K562 (cell line): ENCODE data around the gene FARP2. TPM values are rescaled to one million over a fixed set of nuclear protein-coding genes. Genes with fewer than 3 reads are reported as not detected.

Experiments used
- ATAC-seq: fragments of 200-7000 bp; cut with Tn5 transposase; 3 replicates; pipeline ENCODE4 v1.9.1; 2020; ENCODE audit warnings: moderate library complexity
- BruUV-seq: library from RNA; stranded (reverse); fragments of 400-500 nt; replicated peaks from 2 replicates; lab custom pipeline; 2021; lab: Mats Ljungman, UMichigan
- CTCF ChIA-PET: fragments of 300-600 bp; formaldehyde crosslinking; extraction: SDS; loops from one replicate; lab custom pipeline; 2021; ENCODE audit warnings: low intra/inter-chr PET ratio; lab: Yijun Ruan, JAX
- POLR2A ChIA-PET: fragments of 300-600, 350-650 bp; sonication (Branson Sonifier 250); formaldehyde crosslinking; extraction: SDS; loops from one replicate; lab custom pipeline; 2021; ENCODE audit warnings: antibody characterized with exemption, inconsistent platforms; lab: Yijun Ruan, JAX
- DNase-seq, 4 experiments: peaks; one replicate each; pipeline versions ENCODE4 v3.0.0 to v3.0.0-alpha.2; 2011 to 2018; ENCODE audit warnings: low spot score in 3 of 4, mixed read lengths in 3 of 4; ENCODE audit errors: extremely low read depth in 1 of 4
- FAIRE-seq: peaks from 2 replicates; lab custom pipeline; 2011; peaks lifted over from hg19 to GRCh38; lab: Jason Lieb, UNC
- H2AFZ ChIP-seq: 2 replicates; pipeline ENCODE4 v1.6.0; 2011; ENCODE audit warnings: low read depth, low read length, control low read depth, inconsistent platforms
- H3K27ac ChIP-seq: fragments of 200-600 bp; 3 replicates; pipeline ENCODE4 v1.8.0; 2011; ENCODE audit warnings: low read depth, mild to moderate bottlenecking, control low read depth, inconsistent platforms, low read length, moderate library complexity, mixed read lengths; ENCODE audit errors: extremely low read depth
- H3K27me3 ChIP-seq, 2 experiments: fragments of 300-600 bp in 1 of 2; 2 replicates in 1 of 2; 3 replicates in 1 of 2; pipeline versions ENCODE4 v1.6.0 to v1.8.0; 2011; ENCODE audit warnings: inconsistent platforms in 2 of 2, low read length in 2 of 2, mild to moderate bottlenecking in 1 of 2, mixed read lengths in 1 of 2, moderate library complexity in 1 of 2; ENCODE audit not compliant: control insufficient read depth in 2 of 2, insufficient read depth in 2 of 2
- H3K36me3 ChIP-seq: fragments of 300-600 bp; 3 replicates; pipeline ENCODE4 v1.8.0; 2011; ENCODE audit warnings: mild to moderate bottlenecking, low read length, inconsistent platforms; ENCODE audit not compliant: control insufficient read depth, insufficient read depth
- H3K4me1 ChIP-seq, 2 experiments: fragments of 200-600 bp in 1 of 2; replicated peaks in 1 of 2; 2 replicates in 1 of 2; 3 replicates in 1 of 2; pipeline versions ENCODE4 v1.5.1 to v1.8.0; 2011; ENCODE audit warnings: inconsistent platforms in 2 of 2, low read length in 2 of 2, mild to moderate bottlenecking in 1 of 2, mixed read lengths in 1 of 2, moderate library complexity in 1 of 2; ENCODE audit not compliant: control insufficient read depth in 2 of 2, insufficient read depth in 2 of 2
- H3K4me2 ChIP-seq: 2 replicates; pipeline ENCODE4 v1.6.1; 2011; ENCODE audit warnings: low read length, control low read depth, inconsistent platforms, mixed read lengths; ENCODE audit not compliant: insufficient read depth
- H3K4me3 ChIP-seq: fragments of 200-600 bp; sonication (generic), shearing (Covaris generic); 2 replicates; pipeline ENCODE4 v1.5.1; 2016; ENCODE audit warnings: control low read depth, inconsistent platforms
- H3K79me2 ChIP-seq: fragments of 200-600 bp; 3 replicates; pipeline ENCODE4 v1.8.0; 2011; ENCODE audit warnings: low read length, inconsistent platforms; ENCODE audit not compliant: control insufficient read depth, insufficient read depth
- H3K9ac ChIP-seq, 2 experiments: 2 replicates each; pipeline versions ENCODE4 v1.6.0 to v1.6.1; 2011; ENCODE audit warnings: low read depth in 2 of 2, low read length in 2 of 2, control low read depth in 1 of 2, inconsistent platforms in 1 of 2, mild to moderate bottlenecking in 1 of 2, mixed read lengths in 1 of 2; ENCODE audit not compliant: insufficient read depth in 1 of 2
- H3K9me1 ChIP-seq: one replicate; pipeline ENCODE4 v1.6.0; 2011; ENCODE audit warnings: inconsistent platforms, mild to moderate bottlenecking, low read length, moderate library complexity; ENCODE audit not compliant: control insufficient read depth, insufficient read depth
- H3K9me3 ChIP-seq: replicated peaks from 2 replicates; pipeline ENCODE4 v1.5.1; 2011; ENCODE audit warnings: low read depth, low read length, inconsistent platforms; ENCODE audit not compliant: control insufficient read depth, insufficient read depth
- H4K20me1 ChIP-seq: replicated peaks from 2 replicates; pipeline ENCODE4 v1.6.1; 2011; ENCODE audit warnings: low read length, inconsistent platforms, mixed read lengths; ENCODE audit not compliant: control insufficient read depth, insufficient read depth
- FOXA3 ChIP-seq, 2 experiments: fragments of 450-650 bp in 1 of 2; sonication (generic) in 1 of 2; formaldehyde crosslinking; IDR thresholded peaks in 1 of 2; conservative IDR thresholded peaks in 1 of 2; 2 replicates each; pipeline versions ENCODE4 v1.4.0 to v1.8.0; 2020 to 2022; ENCODE audit warnings: mild to moderate bottlenecking in 2 of 2, missing genetic modification reagents in 1 of 2
- HDAC8 ChIP-seq: fragments of 450-650 bp; IDR thresholded peaks from 2 replicates; pipeline ENCODE4 v1.6.1; 2016; ENCODE audit warnings: mild to moderate bottlenecking, missing genetic modification characterization, moderate library complexity, missing compliant biosample characterization
- ILF3 ChIP-seq: fragments of 450-650 bp; IDR thresholded peaks from 2 replicates; pipeline ENCODE4 v1.6.1; 2018; ENCODE audit warnings: antibody characterized with exemption, mild to moderate bottlenecking, moderate library complexity, borderline replicate concordance
- MCM2 ChIP-seq: fragments of 450-650 bp; IDR thresholded peaks from 2 replicates; pipeline ENCODE4 v1.6.1; 2017; ENCODE audit warnings: low read depth, mild to moderate bottlenecking
- TRIM28 ChIP-seq: fragments of 450-650 bp; IDR thresholded peaks from 2 replicates; pipeline ENCODE4 v1.6.1; 2017
- ZBTB1 ChIP-seq: sonication (generic); formaldehyde crosslinking; IDR thresholded peaks from 2 replicates; pipeline ENCODE4 v1.8.1; 2023; ENCODE audit warnings: missing genetic modification reagents, low read depth, mild to moderate bottlenecking, borderline replicate concordance
- ZNF444 ChIP-seq: fragments of 250-450 bp; sonication (Bioruptor Pico); IDR thresholded peaks from 2 replicates; pipeline ENCODE4 v1.4.0; 2020; ENCODE audit warnings: mild to moderate bottlenecking, moderate library complexity
- WGBS: fragments of 100-300 bp; shearing (Covaris generic); methylation state at CpG from one replicate; pipeline ENCODE4 v1.1.6; 2016; ENCODE audit warnings: low coverage, mixed read lengths; ENCODE audit not compliant: insufficient coverage; ENCODE audit errors: missing lambda C conversion rate; 5-methylcytosine and 5-hydroxymethylcytosine counted together
- in situ Hi-C: fragments of 300-500 bp; cut with MboI; formaldehyde crosslinking; loops from 4 replicates; pipeline ENCODE4 v1.15.0; 2018; ENCODE audit warnings: inconsistent platforms, mixed read lengths
- intact Hi-C: fragments of 100-400 bp; cut with micrococcal nuclease; formaldehyde crosslinking; loops from 2 replicates; pipeline ENCODE4 v1.14.2; 2022
- polyA plus RNA-seq, 8 experiments: library from polyadenylated mRNA; depleted of rRNA in 4 of 8; stranded (reverse) in 5 of 8; unstranded in 3 of 8; fragments of >200 nt; fragmentation: Nextera tagmentation in 2 of 8; fragmentation: Illumina TruSeq in 1 of 8; extraction: Ambion mirVana in 2 of 8; extraction: Trizol in 1 of 8; gene quantifications; 2 replicates each; pipeline versions ENCODE4 v1.2.1 to v1.2.3, GENCODE V29; 2011 to 2014; ENCODE audit warnings: inconsistent platforms in 1 of 8, missing spikeins in 1 of 8
- total RNA-seq, 7 experiments: library from RNA; depleted of rRNA in 6 of 7; stranded (reverse); fragments of >200 nt in 6 of 7; fragmentation: Illumina TruSeq in 2 of 7; extraction: Trizol in 2 of 7; gene quantifications; 2 replicates each; pipeline versions ENCODE4 v1.2.1 to v1.2.3, GENCODE V29; 2011 to 2021; ENCODE audit warnings: low replicate concordance in 1 of 7
- TF ChIP-seq, protein P1 (sequence below): fragments of 200-800 bp; sonication (Bioruptor generic); IDR thresholded peaks from 2 replicates; pipeline ENCODE4 v1.6.1; 2016; ENCODE audit warnings: missing genetic modification characterization, missing compliant biosample characterization

Gene FARP2
- total and polyA plus RNA-seq, 9 of the 15 experiments (the other 6 are each of a cell fraction or from before 2014, with no cell fraction given) = 4.1 to 38.1 (median 21.1) TPM

GRCh38 chr2:241413929-241414580 lies 58.0 kb downstream of the FARP2 start:
- Histone ChIP-seq H3K9me1 (no peaks in the 10 kb centered on the region), H3K4me2 (no peak overlapping the region), H3K4me3 (no peak overlapping the region), H3K4me1 (peaks cover 4 to 25% of the 10 kb centered on the region in 2 experiments; a peak in 4 of 5 replicates), H3K9me3 (no peaks in the 10 kb centered on the region), H3K79me2 (no peaks in the 10 kb centered on the region), H4K20me1 (no peaks in the 10 kb centered on the region), H3K9ac (no peak overlapping the region), H3K27ac (no peak overlapping the region), H2AFZ (no peak overlapping the region), H3K27me3 (no peaks in the 10 kb centered on the region), H3K36me3 (peaks cover 59% of the 10 kb centered on the region; the same call in 2 of the 3 replicates)
- DNase-seq (no peak), ATAC-seq (no peak), FAIRE-seq (no peak)
- TF ChIP-seq TRIM28 (no peak), ZNF444 (no peak), ZBTB1 (no peak), FOXA3 (CRISPR knock-in tag; conservative IDR thresholded peaks at IDR 0.05 in 1 of 2, IDR thresholded peaks at IDR 0.05 in 1 of 2) (no peak), MCM2 (no peak)
- intact Hi-C loops = no loop called here
- ChIA-PET POLR2A (no interaction called here), CTCF (interaction anchor here (0.5 kb wide), 1 partner anchor 199 kb away, joined by 4 read pairs; no protein-coding TSS in a partner anchor)
- no TSS peak for BruUV-seq
- in situ Hi-C loops = no loop called here
- WGBS = 77% methylated on average over 5 of the region's 7 CpGs

- WGBS = 94% methylated on average over 3 of the region's 3 CpGs
- H3K4me2 ChIP-seq = no peak overlapping the region
- no peak for ATAC-seq
- TF ChIP-seq HDAC8 (tag) (no peak), ILF3 (no peak)
- TF ChIP-seq, protein P1, sequence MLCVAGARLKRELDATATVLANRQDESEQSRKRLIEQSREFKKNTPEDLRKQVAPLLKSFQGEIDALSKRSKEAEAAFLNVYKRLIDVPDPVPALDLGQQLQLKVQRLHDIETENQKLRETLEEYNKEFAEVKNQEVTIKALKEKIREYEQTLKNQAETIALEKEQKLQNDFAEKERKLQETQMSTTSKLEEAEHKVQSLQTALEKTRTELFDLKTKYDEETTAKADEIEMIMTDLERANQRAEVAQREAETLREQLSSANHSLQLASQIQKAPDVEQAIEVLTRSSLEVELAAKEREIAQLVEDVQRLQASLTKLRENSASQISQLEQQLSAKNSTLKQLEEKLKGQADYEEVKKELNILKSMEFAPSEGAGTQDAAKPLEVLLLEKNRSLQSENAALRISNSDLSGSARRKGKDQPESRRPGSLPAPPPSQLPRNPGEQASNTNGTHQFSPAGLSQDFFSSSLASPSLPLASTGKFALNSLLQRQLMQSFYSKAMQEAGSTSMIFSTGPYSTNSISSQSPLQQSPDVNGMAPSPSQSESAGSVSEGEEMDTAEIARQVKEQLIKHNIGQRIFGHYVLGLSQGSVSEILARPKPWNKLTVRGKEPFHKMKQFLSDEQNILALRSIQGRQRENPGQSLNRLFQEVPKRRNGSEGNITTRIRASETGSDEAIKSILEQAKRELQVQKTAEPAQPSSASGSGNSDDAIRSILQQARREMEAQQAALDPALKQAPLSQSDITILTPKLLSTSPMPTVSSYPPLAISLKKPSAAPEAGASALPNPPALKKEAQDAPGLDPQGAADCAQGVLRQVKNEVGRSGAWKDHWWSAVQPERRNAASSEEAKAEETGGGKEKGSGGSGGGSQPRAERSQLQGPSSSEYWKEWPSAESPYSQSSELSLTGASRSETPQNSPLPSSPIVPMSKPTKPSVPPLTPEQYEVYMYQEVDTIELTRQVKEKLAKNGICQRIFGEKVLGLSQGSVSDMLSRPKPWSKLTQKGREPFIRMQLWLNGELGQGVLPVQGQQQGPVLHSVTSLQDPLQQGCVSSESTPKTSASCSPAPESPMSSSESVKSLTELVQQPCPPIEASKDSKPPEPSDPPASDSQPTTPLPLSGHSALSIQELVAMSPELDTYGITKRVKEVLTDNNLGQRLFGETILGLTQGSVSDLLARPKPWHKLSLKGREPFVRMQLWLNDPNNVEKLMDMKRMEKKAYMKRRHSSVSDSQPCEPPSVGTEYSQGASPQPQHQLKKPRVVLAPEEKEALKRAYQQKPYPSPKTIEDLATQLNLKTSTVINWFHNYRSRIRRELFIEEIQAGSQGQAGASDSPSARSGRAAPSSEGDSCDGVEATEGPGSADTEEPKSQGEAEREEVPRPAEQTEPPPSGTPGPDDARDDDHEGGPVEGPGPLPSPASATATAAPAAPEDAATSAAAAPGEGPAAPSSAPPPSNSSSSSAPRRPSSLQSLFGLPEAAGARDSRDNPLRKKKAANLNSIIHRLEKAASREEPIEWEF (CRISPR knock-in tag) = no peak
- H3K4me1 ChIP-seq = peaks cover 4 to 19% of the 10 kb centered on the region in 2 experiments; a peak in 4 of 5 replicates
- no peaks in the 10 kb centered on the region for H3K79me2 ChIP-seq
- ChIA-PET POLR2A (no interaction called here), CTCF (no interaction called here)
- H3K9me3 ChIP-seq = no peaks in the 10 kb centered on the region
- H3K9me1 ChIP-seq = no peaks in the 10 kb centered on the region
- in situ Hi-C loops (no loop called here), intact Hi-C loops (no loop called here)
- BruUV-seq = no TSS peak
- no peak for DNase-seq
- no peak overlapping the region for H2AFZ ChIP-seq
- H3K4me3 ChIP-seq = no peak overlapping the region
- peaks cover 62% of the 10 kb centered on the region; the same call in 2 of the 3 replicates for H3K36me3 ChIP-seq
- no peak overlapping the region for H3K9ac ChIP-seq
- no peaks in the 10 kb centered on the region for H4K20me1 ChIP-seq
- no peak overlapping the region for H3K27ac ChIP-seq
- no peak for FAIRE-seq
- no peaks in the 10 kb centered on the region for H3K27me3 ChIP-seq
These were observed 59.1 kb downstream of the FARP2 start for GRCh38 chr2:241415196-241415595.
